KBM-7 (cell line): Measurements from ENCODE around the gene TMEM135.
"Not testable (repeated sequence)": the region's sequence is repeated elsewhere in the genome, so short reads cannot be mapped to it uniquely, and the experiment has no call there.

Experiments
- DNase-seq: peaks from one replicate; pipeline ENCODE4 v3.0.0-alpha.2; 2015
- in situ Hi-C: fragments of 300-500 bp; cut with MboI; formaldehyde crosslinking; loops from 2 replicates; pipeline ENCODE4 v1.14.3; 2020; ENCODE audit warnings: low sequenced_read_pairs, low pct_unique_long_range_greater_than_20kb, mixed read lengths

The TMEM135 gene

GRCh38 chr11:87127101-87127500, 89.4 kb downstream of the TMEM135 start:
- no peak for DNase-seq
- in situ Hi-C loops = no loop called here

- in situ Hi-C loops = no loop called here
- no peak for DNase-seq
Observed at GRCh38 chr11:87128372-87128771, 90.6 kb downstream of the TMEM135 start.

- no peak for DNase-seq
Observed at GRCh38 chr11:87134524-87135106, 96.9 kb downstream of the TMEM135 start.

GRCh38 chr11:87136236-87136635, 98.5 kb downstream of the TMEM135 start:
- DNase-seq = no peak
- in situ Hi-C loops = no loop called here

More at GRCh38 chr11:87134524-87135106, 96.9 kb downstream of the TMEM135 start:
- in situ Hi-C loops = no loop called here

- in situ Hi-C loops = no loop called here
- no peak for DNase-seq
Observed at GRCh38 chr11:87137711-87138110, 100.0 kb downstream of the TMEM135 start.

GRCh38 chr11:87139475-87139874, 101.7 kb downstream of the TMEM135 start:
- in situ Hi-C loops = no loop called here
- DNase-seq = no peak

- in situ Hi-C loops = no loop called here
- DNase-seq = no peak
Observed at GRCh38 chr11:87141322-87141721, 103.6 kb downstream of the TMEM135 start.

GRCh38 chr11:87141980-87142514, 104.3 kb downstream of the TMEM135 start:
- DNase-seq = no peak
- in situ Hi-C loops = no loop called here

GRCh38 chr11:87142594-87142993, 104.9 kb downstream of the TMEM135 start:
- in situ Hi-C loops = no loop called here
- no peak for DNase-seq

GRCh38 chr11:87143641-87144040, 105.9 kb downstream of the TMEM135 start:
- in situ Hi-C loops = no loop called here
- no peak for DNase-seq

- in situ Hi-C loops = no loop called here
- DNase-seq = no peak
Observed at GRCh38 chr11:87144252-87144651, 106.5 kb downstream of the TMEM135 start.

- DNase-seq = no peak
- in situ Hi-C loops = no loop called here
Observed at GRCh38 chr11:87148749-87149148, 111.0 kb downstream of the TMEM135 start.

GRCh38 chr11:87149782-87150181, 112.0 kb downstream of the TMEM135 start:
- DNase-seq, in situ Hi-C loops: not testable (repeated sequence)

GRCh38 chr11:87150936-87151335, 113.2 kb downstream of the TMEM135 start:
- in situ Hi-C loops = no loop called here
- DNase-seq = no peak

GRCh38 chr11:87154246-87154645, 116.5 kb downstream of the TMEM135 start:
- DNase-seq = no peak
- in situ Hi-C loops = no loop called here

GRCh38 chr11:87156970-87157369, 119.2 kb downstream of the TMEM135 start:
- in situ Hi-C loops = no loop called here
- no peak for DNase-seq

GRCh38 chr11:87169076-87169475, 131.3 kb downstream of the TMEM135 start:
- in situ Hi-C loops, DNase-seq: not testable (repeated sequence)

GRCh38 chr11:87173185-87174039, 135.7 kb downstream of the TMEM135 start:
- no peak for DNase-seq
- in situ Hi-C loops = no loop called here

- no peak for DNase-seq
- in situ Hi-C loops = no loop called here
Observed at GRCh38 chr11:87174870-87175269, 137.1 kb downstream of the TMEM135 start.

GRCh38 chr11:87176044-87176443, 138.3 kb downstream of the TMEM135 start:
- no peak for DNase-seq
- in situ Hi-C loops = no loop called here
